OCI-LY1 (cell line): Measurements from ENCODE around the gene CDIPT.

ENCODE experiments used
- H2AFZ ChIP-seq: fragments of 200-600 bp; sonication (generic), shearing (Covaris generic); 2 replicates; pipeline ENCODE4 v1.6.0; 2014; ENCODE audit warnings: antibody characterized with exemption, mild to moderate bottlenecking, low read length
- H3F3A ChIP-seq: fragments of 200-600 bp; sonication (generic), shearing (Covaris generic); 2 replicates; pipeline ENCODE4 v1.6.0; 2014; ENCODE audit warnings: mild to moderate bottlenecking, antibody characterized with exemption, low read length, moderate library complexity; ENCODE audit not compliant: insufficient read depth
- H3K27ac ChIP-seq: fragments of 200-600 bp; sonication (generic); 2 replicates; pipeline ENCODE4 v1.5.1; 2014; ENCODE audit warnings: low read length, mixed run types, mild to moderate bottlenecking, low read depth; ENCODE audit not compliant: poor library complexity, severe bottlenecking
- H3K27me3 ChIP-seq: fragments of 200-600 bp; sonication (generic); 2 replicates; pipeline ENCODE4 v1.6.0; 2014; ENCODE audit warnings: antibody characterized with exemption, mild to moderate bottlenecking, low read length, moderate library complexity; ENCODE audit not compliant: insufficient read depth
- H3K36me3 ChIP-seq: fragments of 200-600 bp; sonication (generic); 2 replicates; pipeline ENCODE4 v1.6.1; 2014; ENCODE audit warnings: mild to moderate bottlenecking, antibody characterized with exemption, low read length, moderate library complexity, mixed read lengths; ENCODE audit not compliant: insufficient read depth
- H3K4me1 ChIP-seq: fragments of 200-600 bp; sonication (generic); 2 replicates; pipeline ENCODE4 v1.5.1; 2014; ENCODE audit warnings: mild to moderate bottlenecking, low read length, moderate library complexity; ENCODE audit not compliant: insufficient read depth, severe bottlenecking
- H3K4me2 ChIP-seq: fragments of 200-600 bp; sonication (generic), shearing (Covaris generic); 2 replicates; pipeline ENCODE4 v1.6.1; 2014; ENCODE audit warnings: low read length
- H3K4me3 ChIP-seq: fragments of 200-600 bp; sonication (generic); 2 replicates; pipeline ENCODE4 v1.5.1; 2014; ENCODE audit warnings: low read length, low read depth, mild to moderate bottlenecking, mixed read lengths; ENCODE audit not compliant: poor library complexity, severe bottlenecking
- H3K79me2 ChIP-seq: fragments of 200-600 bp; shearing (Covaris generic); 2 replicates; pipeline ENCODE4 v1.6.1; 2016; ENCODE audit warnings: mixed run types, low read length, mixed read lengths; ENCODE audit not compliant: insufficient read depth
- H3K9ac ChIP-seq: fragments of 200-600 bp; sonication (generic), shearing (Covaris generic); 2 replicates; pipeline ENCODE4 v1.6.1; 2014; ENCODE audit warnings: mild to moderate bottlenecking, low read length, mixed read lengths
- H3K9me2 ChIP-seq: fragments of 200-600 bp; sonication (generic), shearing (Covaris generic); 2 replicates; pipeline ENCODE4 v1.6.1; 2014; ENCODE audit warnings: low read depth, mild to moderate bottlenecking, low read length, mixed read lengths
- H3K9me3 ChIP-seq: fragments of 200-600 bp; shearing (Covaris generic); 2 replicates; pipeline ENCODE4 v1.6.1; 2014; ENCODE audit warnings: low read length, mixed read lengths
- H4K20me1 ChIP-seq: fragments of 200-600 bp; sonication (generic), shearing (Covaris generic); 2 replicates; pipeline ENCODE4 v1.6.0; 2016; ENCODE audit warnings: mild to moderate bottlenecking, low read length; ENCODE audit not compliant: insufficient read depth
- CTCF ChIP-seq: fragments of 200-600 bp; sonication (generic), shearing (Covaris generic); IDR thresholded peaks from 2 replicates; pipeline ENCODE4 v1.5.1; 2017; ENCODE audit warnings: mild to moderate bottlenecking, antibody characterized with exemption, low read length, moderate library complexity, mixed read lengths
- EZH2 ChIP-seq: fragments of 200-600 bp; sonication (generic), shearing (Covaris generic); IDR thresholded peaks from 2 replicates; pipeline ENCODE4 v1.8.0; 2017; ENCODE audit warnings: borderline replicate concordance, mixed run types, mild to moderate bottlenecking, antibody characterized with exemption, low read length, moderate library complexity, mixed read lengths

CDIPT gene

GRCh38 chr16:29881050-29881449 is 18.0 kb upstream of the CDIPT start:
- H3K27me3 ChIP-seq: no peaks in the 10 kb centered on the region
- no peaks in the 10 kb centered on the region for H4K20me1 ChIP-seq
- no peaks in the 10 kb centered on the region for H3F3A ChIP-seq
- no peaks in the 10 kb centered on the region for H3K4me1 ChIP-seq
- no peak overlapping the region for H3K9ac ChIP-seq
- H3K27ac ChIP-seq: no peak overlapping the region
- no peaks in the 10 kb centered on the region for H3K9me3 ChIP-seq
- TF ChIP-seq CTCF: no peak
- TF ChIP-seq EZH2: no peak
- H3K4me3 ChIP-seq: no peak overlapping the region
- no peaks in the 10 kb centered on the region for H3K36me3 ChIP-seq
- H3K79me2 ChIP-seq: no peaks in the 10 kb centered on the region
- no peak overlapping the region for H2AFZ ChIP-seq
- H3K4me2 ChIP-seq: no peak overlapping the region
- H3K9me2 ChIP-seq: no peaks in the 10 kb centered on the region

GRCh38 chr16:29878172-29878571 is 15.1 kb upstream of the CDIPT start:
- no peaks in the 10 kb centered on the region for H3K79me2 ChIP-seq
- H3F3A ChIP-seq: no peaks in the 10 kb centered on the region
- TF ChIP-seq CTCF: no peak
- TF ChIP-seq EZH2: no peak
- H3K9me3 ChIP-seq: no peaks in the 10 kb centered on the region
- H3K9ac ChIP-seq: no peak overlapping the region
- H3K4me1 ChIP-seq: no peaks in the 10 kb centered on the region
- H3K27ac ChIP-seq: no peak overlapping the region
- no peaks in the 10 kb centered on the region for H3K36me3 ChIP-seq
- no peak overlapping the region for H3K4me2 ChIP-seq
- H3K27me3 ChIP-seq: no peaks in the 10 kb centered on the region
- no peaks in the 10 kb centered on the region for H3K9me2 ChIP-seq
- no peak overlapping the region for H2AFZ ChIP-seq
- H4K20me1 ChIP-seq: no peaks in the 10 kb centered on the region
- H3K4me3 ChIP-seq: no peak overlapping the region

- Histone ChIP-seq H3K9me2 (no peaks in the 10 kb centered on the region), H3K9me3 (no peaks in the 10 kb centered on the region), H2AFZ (no peak overlapping the region), H3K4me3 (no peak overlapping the region), H4K20me1 (no peaks in the 10 kb centered on the region), H3F3A (no peaks in the 10 kb centered on the region), H3K4me1 (no peaks in the 10 kb centered on the region), H3K27ac (no peak overlapping the region), H3K27me3 (no peaks in the 10 kb centered on the region), H3K36me3 (no peaks in the 10 kb centered on the region), H3K79me2 (no peaks in the 10 kb centered on the region), H3K4me2 (no peak overlapping the region), H3K9ac (no peak overlapping the region)
- no peak for TF ChIP-seq CTCF
- TF ChIP-seq EZH2: no peak
Observed at GRCh38 chr16:29877266-29877961, 14.4 kb upstream of the CDIPT start.
